Hematopoietic multipotent progenitor cell treated with erythropoietin and hydrocortisone succinate and interleukin-3 and kit ligand, for 17 days (in vitro differentiated cells): ENCODE results near the gene SERPINE2.
A peak's percentile ranks its signal among the peaks of the same experiment; 100 is the strongest.

Experiments
- DNase-seq: peaks from one replicate; pipeline ENCODE4 v3.0.0-alpha.2; 2015; ENCODE audit warnings: low spot score

Gene SERPINE2

DNA sequence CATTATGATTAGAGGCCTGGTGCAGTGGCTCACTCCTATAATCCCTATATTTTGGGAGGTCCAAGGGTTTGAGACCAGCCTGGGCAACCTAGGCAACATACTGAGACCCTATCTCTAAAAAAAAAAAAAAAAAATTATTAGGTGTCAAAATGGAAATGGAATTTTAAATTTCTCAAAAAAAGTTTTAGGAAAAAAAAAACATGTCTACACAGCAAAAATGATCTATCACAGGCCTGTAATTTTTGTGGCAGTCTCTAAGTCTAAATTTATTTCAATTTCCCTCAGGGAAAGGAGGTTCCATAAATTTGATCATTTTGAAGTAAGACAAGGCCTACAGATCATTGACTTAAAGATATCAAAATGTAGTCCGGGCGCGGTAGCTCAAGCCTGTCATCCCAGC lies 65.5 kb downstream of the SERPINE2 start:
- no peak for DNase-seq

GRCh38 chr2:223972656-223973102 lies 66.4 kb downstream of the SERPINE2 start:
- DNase-seq, result no peak

DNA sequence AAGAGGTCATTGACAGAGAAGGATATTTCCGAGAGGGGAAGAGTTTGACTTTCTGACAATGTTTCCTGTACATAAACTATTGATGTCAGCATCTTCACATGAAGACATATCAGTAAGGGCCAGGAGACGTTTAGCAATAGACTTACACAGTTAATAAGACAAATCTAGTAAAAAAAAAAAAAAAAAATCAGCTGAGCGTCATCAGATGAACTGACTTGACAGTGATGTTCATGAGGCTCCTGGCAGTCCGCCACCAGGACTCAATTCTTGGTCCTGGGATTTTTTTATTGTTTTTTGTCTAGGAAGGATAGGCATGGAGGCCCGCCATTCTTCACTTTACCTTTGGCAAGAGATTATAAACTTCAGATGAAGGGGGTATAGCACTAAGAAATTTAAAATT lies 67.4 kb downstream of the SERPINE2 start:
- DNase-seq, result no peak

- peak; percentile 79 for DNase-seq
These were observed 68.5 kb downstream of the SERPINE2 start for GRCh38 chr2:223970343-223971128.

DNA sequence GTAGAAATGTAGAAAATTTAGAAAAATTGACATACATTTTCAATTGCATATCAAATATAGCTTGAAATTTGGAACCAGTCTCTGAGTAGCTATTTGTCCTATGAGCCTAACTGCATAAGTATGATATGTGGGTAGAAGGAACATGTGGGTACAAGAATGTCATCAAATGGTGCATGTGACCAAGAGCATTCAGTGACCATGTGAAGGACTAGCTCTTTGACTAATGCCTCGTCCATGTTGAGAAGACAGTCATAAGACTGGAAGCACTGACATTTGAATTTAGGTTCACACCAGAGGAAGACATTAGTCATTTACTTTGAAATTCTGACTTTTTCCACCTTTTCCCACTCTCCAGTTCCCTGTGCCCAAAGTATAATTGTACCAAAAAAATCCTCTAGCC lies 69.2 kb downstream of the SERPINE2 start:
- no peak for DNase-seq

GRCh38 chr2:223969315-223969714 lies 69.8 kb downstream of the SERPINE2 start:
- DNase-seq, result no peak

GRCh38 chr2:223967981-223968380 lies 71.1 kb downstream of the SERPINE2 start:
- DNase-seq, result no peak

- DNase-seq, result peak; percentile 48
These were observed 79.4 kb downstream of the SERPINE2 start for GRCh38 chr2:223959688-223960087.

DNA sequence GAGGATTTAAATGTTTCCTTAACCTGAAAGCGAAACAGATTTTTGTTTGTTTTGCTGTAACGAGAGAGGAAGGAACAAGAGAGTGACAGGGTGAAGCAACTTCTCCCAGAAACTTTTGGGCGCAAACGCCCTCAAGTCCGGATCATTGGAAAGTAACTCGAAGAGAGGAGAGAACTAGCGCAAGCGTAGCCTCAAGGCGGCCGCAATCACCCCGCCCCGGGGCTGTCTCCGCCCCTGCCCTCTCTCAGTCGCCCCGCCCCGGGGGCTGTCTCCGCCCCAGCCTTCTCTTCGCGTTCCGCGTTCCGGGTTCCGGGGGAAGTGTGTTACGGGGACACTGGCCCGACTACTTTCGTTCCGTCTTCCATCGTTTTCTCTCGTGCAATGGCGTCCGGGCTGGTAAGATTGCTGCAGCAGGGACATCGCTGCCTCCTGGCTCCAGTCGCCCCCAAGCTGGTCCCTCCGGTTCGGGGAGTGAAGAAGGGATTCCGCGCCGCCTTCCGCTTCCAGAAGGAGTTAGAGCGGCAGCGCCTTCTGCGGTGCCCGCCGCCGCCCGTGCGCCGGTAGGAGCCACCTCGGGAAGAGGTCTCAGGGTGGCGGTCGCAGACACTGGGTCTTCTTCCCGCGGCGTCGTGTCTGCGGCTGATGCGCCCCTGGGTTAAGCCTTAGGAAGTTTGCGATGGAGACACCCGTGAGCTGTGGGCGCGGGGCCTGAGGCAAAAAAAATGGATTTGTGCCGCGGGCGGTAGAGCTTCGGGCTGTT lies 81.8 kb downstream of the SERPINE2 start, which contains the start of gene MRPL44:
TSS of gene MRPL44 (plus strand) at position 372 of the 760 bp plus-strand sequence. CDS start at position 382, 10 bp downstream.
- peak; percentile 95 for DNase-seq

DNA sequence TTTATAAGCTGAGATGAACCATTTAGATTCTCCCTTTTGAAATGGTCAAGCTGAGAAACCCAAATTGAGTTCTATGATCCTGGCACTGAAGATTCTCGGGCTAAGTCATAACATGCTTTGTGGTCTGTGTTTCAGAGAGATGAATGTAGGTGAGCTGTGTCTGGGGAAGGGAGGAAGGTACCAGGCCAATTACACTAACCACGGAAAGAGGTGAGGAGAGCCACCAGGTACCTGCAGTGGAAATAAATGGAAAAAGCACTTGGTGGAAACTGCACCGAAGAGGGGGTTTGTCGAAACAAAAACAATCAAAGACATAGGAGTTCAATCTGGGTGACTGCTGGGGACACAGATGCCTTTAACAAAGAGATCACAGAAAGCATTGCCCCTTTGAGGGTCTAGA lies 82.8 kb downstream of the SERPINE2 start:
- no peak for DNase-seq

DNA sequence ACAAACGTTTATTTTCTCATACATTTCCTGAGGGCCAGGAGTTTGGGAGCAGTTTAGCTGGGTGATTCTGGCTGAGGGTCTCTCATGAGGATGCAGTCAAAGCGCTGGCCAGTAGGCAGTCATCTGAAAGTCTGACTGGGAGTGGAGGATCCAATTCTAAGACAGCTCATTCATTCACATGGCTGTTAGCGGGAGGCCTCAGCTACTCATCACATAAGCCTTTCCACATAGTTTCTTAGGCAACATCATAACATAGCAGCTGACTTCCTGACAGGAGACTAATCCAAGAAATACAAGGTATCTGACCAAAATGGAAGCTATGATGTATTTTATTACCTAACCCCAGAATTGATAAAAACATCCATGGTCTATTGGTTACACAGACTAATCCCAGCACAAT lies 84.7 kb downstream of the SERPINE2 start:
- DNase-seq, result no peak

DNA sequence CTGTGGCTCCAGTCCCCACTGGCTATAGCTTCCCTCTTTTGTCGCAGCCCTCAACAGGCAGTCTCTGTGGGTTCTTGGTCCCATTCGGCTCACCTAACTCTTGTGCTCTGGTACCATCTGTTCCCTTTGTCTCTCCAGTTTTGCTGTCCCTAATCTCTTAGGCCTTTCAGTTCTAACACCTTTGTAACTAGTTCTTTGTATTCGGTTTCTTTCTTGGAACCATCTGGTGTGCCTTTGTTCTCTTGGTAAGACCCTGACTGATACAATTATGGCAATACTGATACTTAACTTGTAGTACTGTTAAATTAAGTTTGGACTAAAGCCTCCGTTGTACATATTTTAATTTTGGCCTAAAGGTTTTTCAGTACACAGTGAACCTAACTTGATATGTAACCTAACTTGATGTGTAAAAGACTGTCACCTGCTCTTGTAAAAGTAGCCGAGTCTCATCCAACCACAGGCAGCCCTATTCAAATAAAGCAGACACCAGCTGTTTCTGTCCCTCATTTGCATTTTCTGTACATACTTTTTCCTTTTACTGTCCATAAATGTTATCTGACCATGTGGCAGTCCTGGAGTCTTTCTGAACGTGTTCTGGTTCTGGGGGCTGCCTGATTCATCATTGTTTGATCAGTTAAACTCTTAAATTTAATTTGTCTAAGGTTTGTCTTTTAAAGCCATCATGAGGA lies 86.7 kb downstream of the SERPINE2 start:
- no peak for DNase-seq

DNA sequence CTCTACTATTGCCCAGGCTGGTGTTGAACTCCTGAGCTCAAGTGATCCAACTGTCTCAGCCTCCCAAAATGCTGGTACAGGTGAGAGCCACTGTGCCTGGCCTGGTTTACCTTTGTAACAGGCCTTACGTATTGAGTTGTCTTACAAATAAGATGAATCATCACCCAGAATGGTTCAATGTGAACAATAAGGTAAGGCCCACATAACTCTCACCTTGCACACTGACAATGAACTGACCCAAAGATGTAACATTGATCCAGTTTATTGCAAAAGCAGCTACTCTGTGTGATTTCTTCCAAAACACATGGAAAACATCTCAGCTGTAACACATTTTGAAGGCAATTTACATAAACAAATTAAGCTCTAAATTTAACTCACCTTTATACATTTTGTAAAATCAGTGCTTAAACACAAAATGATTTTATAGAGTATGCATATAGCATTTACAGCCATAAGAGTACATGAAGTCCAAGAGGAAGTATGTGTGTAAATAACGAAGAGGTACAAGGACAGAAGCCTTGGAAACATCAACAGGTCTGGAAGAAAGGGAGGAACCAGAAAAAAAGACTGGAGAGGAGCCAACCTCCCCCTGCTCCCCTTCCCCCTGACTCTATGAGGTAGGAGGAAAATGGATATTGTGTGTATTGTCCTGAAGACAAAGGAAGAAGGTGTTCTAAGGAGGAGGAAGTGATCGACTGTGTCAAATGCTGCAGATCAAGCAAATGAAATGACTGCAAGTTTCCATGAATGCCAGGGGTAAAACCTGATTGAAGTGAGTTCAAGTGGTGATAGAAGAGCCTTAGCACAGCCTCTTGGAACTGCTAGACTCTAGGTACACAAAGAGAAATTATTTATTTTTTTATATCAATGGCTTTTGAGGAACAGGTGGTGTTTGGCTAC lies 88.4 kb downstream of the SERPINE2 start:
- DNase-seq, result no peak

GRCh38 chr2:223949241-223949840 lies 89.7 kb downstream of the SERPINE2 start:
- DNase-seq, result no peak

- DNase-seq, result no peak
These were observed 91.3 kb downstream of the SERPINE2 start for GRCh38 chr2:223947711-223948205.

DNA sequence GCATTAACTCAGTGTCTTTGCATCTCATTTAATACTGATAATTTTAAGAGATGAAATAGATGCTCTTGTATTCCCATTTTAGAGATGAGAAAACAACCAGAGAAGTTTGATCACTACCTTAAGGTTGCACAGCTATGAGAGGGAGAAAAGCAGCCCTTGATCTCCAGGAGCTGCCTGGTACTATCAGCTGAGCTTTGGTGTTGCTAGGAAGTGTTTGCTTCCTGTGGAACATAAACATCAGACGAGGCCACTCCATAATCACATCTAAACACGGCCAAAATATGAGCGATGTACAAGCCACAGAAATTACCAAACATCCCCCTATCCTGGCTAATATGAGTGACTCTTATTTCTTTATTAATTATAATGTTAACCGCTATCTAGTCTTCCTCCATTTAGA lies 93.3 kb downstream of the SERPINE2 start:
- DNase-seq, result no peak

DNA sequence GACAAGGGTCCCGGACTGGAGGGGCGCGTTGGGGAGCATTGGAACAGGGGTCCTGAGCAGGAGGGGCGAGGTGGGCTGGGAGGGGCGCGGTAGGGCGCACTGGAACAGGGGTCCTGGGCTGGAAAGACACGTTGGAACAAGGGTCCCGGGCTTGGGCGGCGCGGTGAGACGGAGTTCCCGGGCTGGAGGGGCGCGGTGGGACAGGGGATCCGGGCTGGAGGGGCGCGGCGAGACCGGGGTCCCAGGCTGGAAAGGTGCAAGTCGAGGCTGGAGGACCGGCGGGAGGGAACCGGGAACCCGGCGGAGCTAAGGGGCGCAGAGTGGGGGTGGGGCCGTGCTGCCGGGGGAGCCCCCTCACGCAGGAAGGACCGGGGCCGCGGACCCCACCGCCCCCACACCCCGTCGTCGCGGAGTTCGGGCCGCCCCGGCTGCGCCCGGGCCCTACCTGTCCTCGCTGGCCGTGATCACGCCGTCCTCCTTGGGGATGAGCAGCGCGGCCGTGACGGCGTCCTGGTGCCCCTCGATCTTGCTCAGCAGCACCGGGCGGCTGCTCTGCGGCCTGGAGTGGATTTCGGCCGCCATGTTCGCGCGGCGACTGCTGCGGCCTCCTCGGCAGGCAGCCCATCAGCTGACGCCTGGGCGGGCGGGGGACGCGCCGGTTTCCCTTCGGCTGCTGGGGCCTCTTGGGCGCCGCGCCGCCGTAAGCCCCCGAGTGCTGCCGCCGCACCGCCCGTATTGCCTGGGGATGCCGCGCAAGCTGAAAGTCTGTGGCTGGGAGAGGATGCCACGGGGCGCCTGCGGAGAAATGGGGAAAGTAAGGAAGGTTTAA lies 94.2 kb downstream of the SERPINE2 start, which contains the start of gene WDFY1:
TSS of gene WDFY1 (minus strand) at position 633 of the 829 bp plus-strand sequence. CDS start at position 582, 51 bp downstream.
- DNase-seq, result peak; percentile 63

GRCh38 chr2:223944166-223944702 lies 94.9 kb downstream of the SERPINE2 start:
- DNase-seq, result no peak

- no peak for DNase-seq
These were observed 95.5 kb downstream of the SERPINE2 start for GRCh38 chr2:223943561-223944008.
